H1 (cell line): ENCODE results near the gene CEP192. TPM values are rescaled to one million over a fixed set of nuclear protein-coding genes. Genes with fewer than 3 reads are reported as not detected.

Experiments used
- CTCF ChIA-PET: fragments of 300-600 bp; sonication (Branson Sonifier 250); formaldehyde crosslinking; loops from one replicate; lab custom pipeline; 2021; ENCODE audit not compliant: partially characterized antibody; lab: Charles Lee
- POLR2A ChIA-PET: fragments of 300-600 bp; sonication (Branson Sonifier 250); formaldehyde crosslinking; loops from one replicate; lab custom pipeline; 2021; ENCODE audit warnings: inconsistent platforms; ENCODE audit not compliant: partially characterized antibody; lab: Charles Lee
- DNase-seq, 2 experiments: peaks; one replicate each; pipeline versions ENCODE4 v3.0.0 to v3.0.0-alpha.2; 2010 to 2022; ENCODE audit warnings: low spot score in 2 of 2, low read depth in 1 of 2, mixed read lengths in 1 of 2
- FAIRE-seq: peaks from 2 replicates; lab custom pipeline; 2011; peaks lifted over from hg19 to GRCh38; lab: Jason Lieb, UNC
- H2AFZ ChIP-seq: 2 replicates; pipeline ENCODE4 v1.8.1; 2012; ENCODE audit warnings: low read length, inconsistent platforms
- H2AK5ac ChIP-seq: 2 replicates; pipeline ENCODE4 v1.6.1; 2013; ENCODE audit warnings: low read depth, low read length
- H2BK120ac ChIP-seq: replicated peaks from 2 replicates; pipeline ENCODE3; 2013; ENCODE audit warnings: low read depth, low read length, inconsistent platforms
- H2BK12ac ChIP-seq: 2 replicates; pipeline ENCODE4 v1.6.1; 2013; ENCODE audit warnings: low read depth, low read length
- H2BK15ac ChIP-seq: 2 replicates; pipeline ENCODE4 v1.6.1; 2013; ENCODE audit warnings: low read length
- H2BK20ac ChIP-seq: 2 replicates; pipeline ENCODE4 v1.6.1; 2013; ENCODE audit warnings: low read length
- H2BK5ac ChIP-seq: 2 replicates; pipeline ENCODE4 v1.6.1; 2013; ENCODE audit warnings: low read depth, low read length
- H3K14ac ChIP-seq: 2 replicates; pipeline ENCODE4 v1.6.1; 2013; ENCODE audit warnings: inconsistent platforms; ENCODE audit not compliant: insufficient read length
- H3K18ac ChIP-seq: 2 replicates; pipeline ENCODE4 v1.6.1; 2013; ENCODE audit warnings: low read length; ENCODE audit errors: extremely low read depth
- H3K23ac ChIP-seq: 2 replicates; pipeline ENCODE4 v1.6.1; 2013; ENCODE audit warnings: inconsistent platforms; ENCODE audit not compliant: insufficient read length
- H3K23me2 ChIP-seq: 2 replicates; pipeline ENCODE4 v1.6.1; 2013; ENCODE audit warnings: low read depth, low read length
- H3K27ac ChIP-seq: 2 replicates; pipeline ENCODE4 v1.6.1; 2011; ENCODE audit warnings: low read depth, low read length, inconsistent platforms
- H3K27me3 ChIP-seq, 4 experiments: replicated peaks in 1 of 4; 1 replicate in 1 of 4; 2 replicates in 3 of 4; pipeline versions ENCODE4 v1.6.1 to v1.8.1; 2011 to 2013; ENCODE audit warnings: low read length in 3 of 4, mild to moderate bottlenecking in 3 of 4, inconsistent platforms in 2 of 4, mixed read lengths in 2 of 4, moderate library complexity in 1 of 4; ENCODE audit not compliant: control insufficient read depth in 3 of 4, insufficient read depth in 3 of 4; ENCODE audit errors: extremely low read depth in 1 of 4
- H3K36me3 ChIP-seq, 4 experiments: 2 replicates each; pipeline versions ENCODE4 v1.6.1 to v1.8.1; 2011 to 2013; ENCODE audit warnings: mild to moderate bottlenecking in 4 of 4, low read length in 3 of 4, moderate library complexity in 2 of 4, control low read depth in 1 of 4, inconsistent platforms in 1 of 4; ENCODE audit not compliant: insufficient read depth in 4 of 4, control insufficient read depth in 2 of 4
- H3K4ac ChIP-seq: replicated peaks from 2 replicates; pipeline ENCODE3; 2013; ENCODE audit warnings: low read length, low read depth, mixed read lengths, inconsistent platforms; ENCODE audit not compliant: insufficient read length
- H3K4me1 ChIP-seq, 4 experiments: replicated peaks in 1 of 4; 1 replicate in 1 of 4; 2 replicates in 3 of 4; pipeline versions ENCODE4 v1.6.1 to v1.8.1; 2011 to 2013; ENCODE audit warnings: low read length in 3 of 4, inconsistent platforms in 2 of 4, mixed read lengths in 1 of 4; ENCODE audit not compliant: insufficient read depth in 4 of 4, control insufficient read depth in 3 of 4
- H3K4me2 ChIP-seq, 2 experiments: 2 replicates each; pipeline versions ENCODE4 v1.6.1 to v1.8.1; 2011 to 2013; ENCODE audit warnings: low read depth in 2 of 2, low read length in 2 of 2, control low read depth in 1 of 2, inconsistent platforms in 1 of 2, mild to moderate bottlenecking in 1 of 2; ENCODE audit not compliant: insufficient read depth in 1 of 2
- H3K4me3 ChIP-seq, 4 experiments: fragments of 200-600, 300-600 bp in 1 of 4; sonication (generic), shearing (Covaris generic), sonication (Bioruptor Twin) in 1 of 4; 2 replicates each; pipeline versions ENCODE4 v1.5.1 to v1.8.1; 2011 to 2016; ENCODE audit warnings: low read length in 4 of 4, low read depth in 3 of 4, control low read depth in 2 of 4, inconsistent platforms in 2 of 4, mild to moderate bottlenecking in 2 of 4, mixed read lengths in 1 of 4, moderate library complexity in 1 of 4; ENCODE audit not compliant: insufficient read depth in 2 of 4; ENCODE audit errors: extremely low read depth in 1 of 4
- H3K56ac ChIP-seq: replicated peaks from 2 replicates; pipeline ENCODE3; 2013; ENCODE audit warnings: low read depth, mild to moderate bottlenecking, mixed read lengths, low read length, inconsistent platforms; ENCODE audit not compliant: insufficient read length
- H3K79me1 ChIP-seq: 2 replicates; pipeline ENCODE4 v1.6.1; 2013; ENCODE audit warnings: low read depth, low read length, control low read depth
- H3K79me2 ChIP-seq, 2 experiments: 2 replicates each; pipeline versions ENCODE4 v1.6.1 to v1.8.1; 2012 to 2013; ENCODE audit warnings: low read length in 2 of 2, mild to moderate bottlenecking in 2 of 2, inconsistent platforms in 1 of 2; ENCODE audit not compliant: insufficient read depth in 2 of 2, control insufficient read depth in 1 of 2
- H3K9ac ChIP-seq, 4 experiments: replicated peaks in 1 of 4; 1 replicate in 1 of 4; 2 replicates in 3 of 4; pipeline versions ENCODE4 v1.6.1 to v1.8.1; 2011 to 2013; ENCODE audit warnings: low read depth in 3 of 4, low read length in 3 of 4, control low read depth in 2 of 4, mild to moderate bottlenecking in 2 of 4, moderate library complexity in 2 of 4, inconsistent platforms in 1 of 4; ENCODE audit errors: extremely low read depth in 1 of 4
- H3K9me3 ChIP-seq, 2 experiments: 2 replicates each; pipeline versions ENCODE4 v1.6.1 to v1.8.1; 2012 to 2013; ENCODE audit warnings: mild to moderate bottlenecking in 2 of 2, moderate library complexity in 2 of 2, control low read depth in 1 of 2, inconsistent platforms in 1 of 2, low read depth in 1 of 2, low read length in 1 of 2, mixed read lengths in 1 of 2; ENCODE audit not compliant: insufficient read depth in 2 of 2
- H4K20me1 ChIP-seq, 2 experiments: replicated peaks in 1 of 2; 2 replicates each; pipeline versions ENCODE3 to v1.8.1; 2011 to 2013; ENCODE audit warnings: inconsistent platforms in 2 of 2, low read length in 2 of 2, mild to moderate bottlenecking in 1 of 2; ENCODE audit not compliant: insufficient read depth in 2 of 2, control insufficient read depth in 1 of 2
- H4K5ac ChIP-seq: 2 replicates; pipeline ENCODE4 v1.6.1; 2013; ENCODE audit warnings: low read length, low read depth, mixed read lengths, inconsistent platforms; ENCODE audit not compliant: insufficient read length
- H4K8ac ChIP-seq: 2 replicates; pipeline ENCODE4 v1.8.0; 2013; ENCODE audit warnings: mild to moderate bottlenecking, moderate library complexity, low read length, inconsistent platforms; ENCODE audit not compliant: insufficient read depth; ENCODE audit errors: extremely low read depth
- H4K91ac ChIP-seq: replicated peaks from 2 replicates; pipeline ENCODE3; 2013; ENCODE audit warnings: low read length, mixed read lengths, inconsistent platforms; ENCODE audit not compliant: insufficient read length
- ASH2L ChIP-seq: fragments of 200-600, 300-600 bp; sonication (generic); IDR thresholded peaks from one replicate; pipeline ENCODE4 v1.7.1; 2017; ENCODE audit warnings: low read length
- BACH1 ChIP-seq: IDR thresholded peaks from 2 replicates; pipeline ENCODE4 v1.6.1; 2012; ENCODE audit warnings: low read length, improper control_type of control experiment
- BCL11A ChIP-seq, 2 experiments: IDR thresholded peaks; one replicate each; pipeline ENCODE4 v1.6.1; 2011; ENCODE audit warnings: low read depth in 2 of 2, low read length in 2 of 2, mild to moderate bottlenecking in 2 of 2
- CBX5 ChIP-seq: fragments of 300-800, 300-1000 bp; sonication (generic); IDR thresholded peaks from 2 replicates; pipeline ENCODE4 v1.7.1; 2016; ENCODE audit warnings: antibody characterized with exemption, low read length, low read depth
- CEBPB ChIP-seq: IDR thresholded peaks from 2 replicates; pipeline ENCODE4 v1.6.1; 2012; ENCODE audit warnings: low read depth, low read length
- FOSL1 ChIP-seq: IDR thresholded peaks from 2 replicates; pipeline ENCODE4 v1.6.1; 2011; ENCODE audit warnings: mild to moderate bottlenecking, low read depth, low read length, moderate library complexity; ENCODE audit not compliant: insufficient read depth
- GTF2F1 ChIP-seq: IDR thresholded peaks from 2 replicates; pipeline ENCODE4 v1.6.1; 2012; ENCODE audit warnings: low read depth, low read length, improper control_type of control experiment, borderline replicate concordance
- NRF1 ChIP-seq: IDR thresholded peaks from 2 replicates; pipeline ENCODE4 v1.6.1; 2011; ENCODE audit warnings: mild to moderate bottlenecking, low read depth, low read length, improper control_type of control experiment
- POLR2A ChIP-seq, 2 experiments: IDR thresholded peaks; 1 replicate in 1 of 2; 2 replicates in 1 of 2; pipeline ENCODE4 v1.6.1; 2011; ENCODE audit warnings: low read depth in 2 of 2, low read length in 2 of 2, mild to moderate bottlenecking in 2 of 2; ENCODE audit errors: control extremely low read depth in 1 of 2
- SIN3A ChIP-seq, 2 experiments: IDR thresholded peaks in 1 of 2; conservative IDR thresholded peaks in 1 of 2; 2 replicates each; pipeline ENCODE4 v1.6.1; 2011 to 2012; ENCODE audit warnings: low read length in 2 of 2, improper control_type of control experiment in 1 of 2, low read depth in 1 of 2, mild to moderate bottlenecking in 1 of 2
- SIX5 ChIP-seq: IDR thresholded peaks from 2 replicates; pipeline ENCODE4 v1.6.1; 2011; ENCODE audit warnings: mild to moderate bottlenecking, low read depth, low read length
- SP1 ChIP-seq: IDR thresholded peaks from 2 replicates; pipeline ENCODE4 v1.6.1; 2011; ENCODE audit warnings: low read depth, low read length
- SP2 ChIP-seq: IDR thresholded peaks from 2 replicates; pipeline ENCODE4 v1.6.1; 2012; ENCODE audit warnings: mild to moderate bottlenecking, low read length, inconsistent platforms
- TAF7 ChIP-seq: optimal IDR thresholded peaks from 2 replicates; pipeline ENCODE3; 2011; ENCODE audit warnings: low read depth, mild to moderate bottlenecking, inconsistent platforms, low read length, moderate library complexity, borderline replicate concordance
- WGBS, 2 experiments: shearing (Covaris generic) in 1 of 2; methylation state at CpG; one replicate each; pipeline versions ENCODE4 v1.1.6 to v1.1.7; 2013 to 2015; ENCODE audit warnings: low lambda C conversion rate in 2 of 2, mixed read lengths in 2 of 2, inconsistent platforms in 1 of 2, low coverage in 1 of 2, missing lambda C conversion rate in 1 of 2; ENCODE audit not compliant: insufficient replicate concordance in 2 of 2, insufficient coverage in 1 of 2, insufficient read length in 1 of 2; ENCODE audit errors: extremely low coverage in 1 of 2, missing lambda C conversion rate in 1 of 2; 5-methylcytosine and 5-hydroxymethylcytosine counted together
- polyA plus RNA-seq, 7 experiments: library from polyadenylated mRNA; depleted of rRNA in 3 of 7; stranded (reverse) in 5 of 7; unstranded in 2 of 7; fragments of >200 nt in 5 of 7; fragments of 200-250 nt in 2 of 7; gene quantifications; 1 replicate in 5 of 7; 2 replicates in 1 of 7; 4 replicates in 1 of 7; pipeline versions ENCODE4 v1.2.1 to v1.2.3, GENCODE V29; 2011 to 2013; ENCODE audit warnings: missing spikeins in 2 of 7, mixed read lengths in 2 of 7
- total RNA-seq: library from RNA; stranded (reverse); fragmentation: NEBNext Ultra II Directional; extraction: Animal tissue kit (Norgen Biotek cat#: 25700); gene quantifications from 2 replicates; pipeline ENCODE4 v1.2.1, GENCODE V29; 2021
- TF ChIP-seq, protein P1 (sequence below): IDR thresholded peaks from 2 replicates; pipeline ENCODE4 v1.6.1; 2012; ENCODE audit warnings: inconsistent platforms

Gene CEP192
- total and polyA plus RNA-seq, 2 of the 8 experiments (the other 6 are each of a cell fraction or from before 2014, with no cell fraction given) = 13.4 to 23.1 TPM

GRCh38 chr18:13164406-13164805 is 173.2 kb downstream of the CEP192 start:
- Histone ChIP-seq H4K91ac (no peak overlapping the region), H3K79me1 (no peaks in the 10 kb centered on the region), H3K27me3 (no peaks in the 10 kb centered on the region), H2BK120ac (no peak overlapping the region), H3K56ac (no peak overlapping the region), H3K27ac (no peak overlapping the region), H2BK12ac (no peak overlapping the region), H3K4me2 (no peak overlapping the region), H3K23me2 (no peaks in the 10 kb centered on the region), H3K9ac (no peak overlapping the region), H3K18ac (no peak overlapping the region), H4K8ac (peak overlapping the region; percentile 11; the same call in 1 of the 2 replicates), H2BK5ac (no peak overlapping the region), H2BK20ac (no peak overlapping the region), H3K4ac (no peak overlapping the region), H3K14ac (no peak overlapping the region), H2AK5ac (no peak overlapping the region), H2BK15ac (no peak overlapping the region), H4K5ac (no peak overlapping the region), H3K4me3 (no peak overlapping the region), H3K79me2 (no peaks in the 10 kb centered on the region), H3K23ac (no peak overlapping the region), H4K20me1 (no peaks in the 10 kb centered on the region), H2AFZ (no peak overlapping the region), H3K9me3 (no peaks in the 10 kb centered on the region), H3K36me3 (no peaks in the 10 kb centered on the region), H3K4me1 (peaks cover 0 to 4% (median 3%) of the 10 kb centered on the region in 4 experiments; a peak in 4 of 7 replicates)
- POLR2A ChIA-PET = no interaction called here
- FAIRE-seq (no peak), DNase-seq (no peak)
- 93% methylated on average over 13 of the region's 13 CpGs; no CpG with 5 or more reads in 1 of the 2 experiments for WGBS, 2 experiments
- CTCF ChIA-PET = interaction anchor here (0.6 to 1.2 kb wide), 2 partner anchors 10 to 123 kb away, joined by 4 to 5 read pairs; no protein-coding TSS in a partner anchor
- TF ChIP-seq SIN3A (conservative IDR thresholded peaks at IDR 0.05 in 1 of 2, IDR thresholded peaks at IDR 0.05 in 1 of 2; ENCODE audit: low read depth in 1 of 2, low read length in 2 of 2) (no peak), ASH2L (no peak), CEBPB (no peak), SP1 (no peak), SIX5 (no peak), CBX5 (no peak), BCL11A (IDR thresholded peaks at IDR 0.05; ENCODE audit: low read depth in 2 of 2, low read length in 2 of 2) (no peak), TAF7 (no peak), NRF1 (no peak), BACH1 (no peak), GTF2F1 (no peak), FOSL1 (no peak), SP2 (no peak), POLR2A (IDR thresholded peaks at IDR 0.05; ENCODE audit: control extremely low read depth in 1 of 2, low read depth in 2 of 2, low read length in 2 of 2) (no peak)
- TF ChIP-seq, protein P1, sequence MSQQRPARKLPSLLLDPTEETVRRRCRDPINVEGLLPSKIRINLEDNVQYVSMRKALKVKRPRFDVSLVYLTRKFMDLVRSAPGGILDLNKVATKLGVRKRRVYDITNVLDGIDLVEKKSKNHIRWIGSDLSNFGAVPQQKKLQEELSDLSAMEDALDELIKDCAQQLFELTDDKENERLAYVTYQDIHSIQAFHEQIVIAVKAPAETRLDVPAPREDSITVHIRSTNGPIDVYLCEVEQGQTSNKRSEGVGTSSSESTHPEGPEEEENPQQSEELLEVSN = no peak
